C1 segment of cervical spinal cord (tissue), 14 donors: ENCODE data around the gene ATF2.
"Not testable (repeated sequence)": the region's sequence is repeated elsewhere in the genome, so short reads cannot be mapped to it uniquely, and the experiment has no call there.

ENCODE experiments used
- DNase-seq, 14 donors: peaks; one replicate each; lab custom pipeline; 2025; lab: John Stamatoyannopoulos, UW

ATF2 gene

DNA sequence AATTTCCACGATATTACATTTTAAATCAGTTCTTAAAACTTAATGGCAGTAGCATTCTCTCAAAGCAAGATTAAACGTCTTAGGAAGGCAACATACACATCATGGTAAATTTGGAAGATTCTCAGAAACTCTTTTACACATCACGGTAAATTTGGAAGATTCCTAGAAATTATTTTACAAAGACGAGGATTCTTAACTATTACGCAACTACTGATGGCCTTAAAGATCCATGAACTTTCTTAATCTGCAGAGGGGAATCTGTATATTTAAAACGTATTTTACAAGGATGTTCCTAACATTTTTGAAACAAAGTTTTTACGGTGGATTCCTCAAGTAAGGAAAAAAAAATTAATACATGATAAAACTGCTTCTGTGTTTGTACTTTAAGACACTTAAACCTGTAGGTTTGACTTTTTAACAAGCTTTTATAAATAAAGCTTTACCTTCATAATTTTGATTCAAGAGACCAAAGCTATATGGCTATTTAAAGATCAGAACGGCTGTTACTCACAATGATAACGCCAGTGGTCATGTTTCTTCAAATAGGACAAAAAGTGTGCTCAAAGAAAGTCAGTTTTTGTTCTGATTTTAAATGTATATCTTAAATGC is 1.7 kb downstream of the ATF2 start:
- DNase-seq: no peak

DNA sequence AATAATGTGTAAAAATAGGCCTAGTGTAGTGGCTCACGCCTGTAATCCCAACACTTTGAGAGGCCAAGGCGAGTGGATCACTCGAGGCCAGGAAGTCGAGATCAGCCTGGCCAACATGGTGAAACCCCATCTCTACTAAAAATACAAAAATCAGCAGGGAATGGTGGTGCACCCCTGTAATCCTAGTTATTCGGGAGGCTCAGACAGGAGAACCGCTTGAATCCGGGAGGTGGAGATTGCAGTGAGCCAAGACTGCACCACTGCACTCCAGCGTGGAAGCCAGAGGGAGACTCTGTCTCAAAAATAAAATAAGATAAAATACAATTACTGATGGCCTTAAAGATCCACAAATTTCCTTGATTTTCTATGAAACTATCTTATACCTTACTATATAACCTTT is 3.8 kb downstream of the ATF2 start:
- DNase-seq: no peak

DNA sequence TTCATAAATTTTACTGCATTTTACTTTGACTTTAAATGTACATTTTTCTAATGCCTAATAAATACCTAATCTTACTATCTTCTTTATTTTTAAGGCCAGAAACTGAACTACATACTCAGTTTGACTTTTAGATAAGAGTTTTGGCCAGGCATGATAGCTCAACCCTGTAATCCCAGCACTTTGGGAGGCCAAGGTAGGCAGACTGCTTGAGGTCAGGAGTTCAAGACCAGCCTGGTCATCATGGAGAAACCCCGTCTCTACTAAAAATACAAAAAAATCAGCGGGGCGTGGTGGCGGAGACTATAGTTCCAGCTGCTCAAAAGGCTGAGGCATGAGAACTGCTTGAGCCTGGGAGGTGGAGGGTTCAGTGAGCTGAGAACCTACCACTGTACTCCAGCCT is 9.1 kb downstream of the ATF2 start:
- DNase-seq: no peak

DNA sequence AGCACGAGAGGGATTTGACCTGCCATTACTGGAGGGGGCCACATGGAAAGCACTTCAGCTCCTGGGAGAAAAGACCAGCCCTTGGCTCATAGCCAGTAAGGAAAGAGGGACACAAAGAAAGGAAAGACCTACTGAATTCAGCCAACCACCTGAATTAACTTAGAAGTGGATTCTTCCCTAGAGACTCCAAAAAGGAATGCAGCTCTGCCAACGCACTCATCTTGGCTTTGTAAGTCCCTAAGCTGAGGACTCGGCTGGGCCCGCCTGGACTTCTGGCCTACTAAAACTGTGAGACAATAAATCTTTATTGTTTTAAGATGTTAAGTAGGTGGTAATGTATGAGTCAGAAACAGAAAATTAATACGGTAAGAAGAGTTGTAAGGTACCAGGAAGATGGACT is 11.5 kb downstream of the ATF2 start:
- no peak for DNase-seq

- DNase-seq: no peak
These were observed 13.3 kb downstream of the ATF2 start for GRCh38 chr2:175154661-175155082.

DNA sequence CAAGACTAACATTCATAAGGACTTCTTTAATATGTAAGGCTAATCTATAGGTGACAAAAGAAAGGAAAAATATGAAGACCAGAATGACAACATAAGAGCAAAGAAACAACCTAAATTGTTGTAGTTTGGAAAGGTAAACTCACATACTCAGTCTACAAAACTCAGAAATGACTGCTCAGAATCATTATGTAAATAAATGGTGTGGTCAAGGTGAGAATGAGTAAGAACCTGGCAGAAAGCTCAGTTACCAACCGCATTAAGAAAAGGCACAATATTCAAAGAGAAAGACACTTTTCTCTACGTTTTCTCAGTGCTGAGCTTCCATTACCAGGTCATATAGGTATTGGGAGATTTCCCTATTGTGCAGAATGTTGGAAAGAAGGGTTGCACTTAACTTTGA is 15.8 kb downstream of the ATF2 start:
- no peak for DNase-seq

- DNase-seq: no peak
These were observed 16.2 kb downstream of the ATF2 start for GRCh38 chr2:175151791-175152190.

DNA sequence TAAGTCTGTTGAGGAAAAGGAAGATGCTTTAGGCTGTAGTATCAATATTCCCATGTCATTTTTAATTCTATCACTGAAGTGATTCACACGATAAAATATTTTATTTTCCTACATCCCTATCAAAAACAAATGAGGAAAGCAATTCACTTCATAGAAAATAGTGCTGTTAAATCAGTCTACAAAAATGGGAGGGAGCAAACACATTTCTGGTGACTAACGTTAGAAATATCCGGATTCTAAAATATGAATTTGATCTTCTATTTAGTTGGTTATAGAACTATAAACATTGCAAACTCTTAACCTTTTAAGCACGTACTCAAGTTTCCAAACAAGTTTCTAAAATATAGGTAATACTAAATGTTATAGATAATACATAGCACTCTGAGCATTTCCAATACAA is 20.8 kb downstream of the ATF2 start:
- DNase-seq: no peak

- no peak for DNase-seq
These were observed 24.3 kb downstream of the ATF2 start for GRCh38 chr2:175143678-175144077.

DNA sequence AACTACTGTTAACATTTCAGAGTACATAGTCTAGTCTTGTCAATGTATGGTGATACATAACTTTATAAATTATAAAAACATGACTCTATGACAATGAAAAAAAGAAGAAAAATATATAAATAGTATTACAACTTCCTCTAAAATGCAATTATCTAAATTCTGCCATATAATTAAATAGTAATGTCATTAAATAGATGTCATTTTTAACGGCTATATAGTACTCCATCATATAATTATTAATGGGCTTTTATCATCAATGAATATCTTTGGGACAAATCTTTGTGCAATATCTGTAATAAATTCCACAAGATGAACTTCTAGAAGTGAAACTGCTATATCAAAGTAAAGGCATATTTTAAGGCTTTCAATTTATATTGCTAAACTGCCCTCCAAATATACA is 24.8 kb downstream of the ATF2 start:
- DNase-seq: no peak

GRCh38 chr2:175140332-175140731 is 27.7 kb downstream of the ATF2 start:
- no peak for DNase-seq

- no peak for DNase-seq
These were observed 30.2 kb downstream of the ATF2 start for GRCh38 chr2:175137793-175138192.

DNA sequence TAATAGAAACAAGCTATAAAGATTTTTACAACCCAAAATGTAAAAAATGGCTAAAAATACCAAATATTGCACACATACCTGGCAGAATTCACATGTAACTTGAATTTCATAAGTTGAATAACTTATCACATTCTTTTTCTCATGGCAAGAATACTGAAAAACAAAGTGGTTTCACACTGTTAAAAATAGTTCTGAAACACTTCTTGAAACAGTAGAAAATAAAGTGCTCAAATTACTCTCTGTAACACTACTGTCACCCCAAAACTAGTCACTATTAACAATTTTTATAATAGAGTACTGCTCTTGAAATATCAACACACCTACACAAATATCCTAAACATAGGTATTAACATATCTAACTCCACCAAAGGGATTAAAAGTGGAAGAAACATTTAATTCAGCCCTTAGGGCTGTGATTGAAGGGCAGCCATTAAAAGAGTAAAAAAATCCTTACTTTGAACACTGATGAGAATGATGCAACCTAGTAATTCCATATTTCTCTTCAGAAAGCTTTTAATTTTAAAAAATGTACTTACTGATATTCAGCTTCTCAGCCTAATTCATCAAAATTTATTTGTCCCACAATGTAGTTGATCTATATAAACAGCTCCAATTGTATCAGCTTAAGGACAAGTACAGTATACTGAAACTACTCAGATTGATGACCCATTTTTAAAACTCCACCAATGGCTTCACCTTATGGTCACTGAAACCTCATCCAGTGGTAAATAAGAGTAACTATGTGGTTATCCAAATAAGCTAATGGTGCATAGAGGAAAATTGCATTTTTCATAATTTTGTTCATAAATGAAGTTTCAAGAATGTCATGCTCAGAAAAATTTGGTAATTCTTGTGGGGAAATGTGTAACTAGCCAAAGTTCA is 31.4 kb downstream of the ATF2 start:
- DNase-seq: no peak

GRCh38 chr2:175135862-175136261 is 32.1 kb downstream of the ATF2 start:
- DNase-seq: no peak

- no peak for DNase-seq
These were observed 32.8 kb downstream of the ATF2 start for GRCh38 chr2:175135177-175135576.

DNA sequence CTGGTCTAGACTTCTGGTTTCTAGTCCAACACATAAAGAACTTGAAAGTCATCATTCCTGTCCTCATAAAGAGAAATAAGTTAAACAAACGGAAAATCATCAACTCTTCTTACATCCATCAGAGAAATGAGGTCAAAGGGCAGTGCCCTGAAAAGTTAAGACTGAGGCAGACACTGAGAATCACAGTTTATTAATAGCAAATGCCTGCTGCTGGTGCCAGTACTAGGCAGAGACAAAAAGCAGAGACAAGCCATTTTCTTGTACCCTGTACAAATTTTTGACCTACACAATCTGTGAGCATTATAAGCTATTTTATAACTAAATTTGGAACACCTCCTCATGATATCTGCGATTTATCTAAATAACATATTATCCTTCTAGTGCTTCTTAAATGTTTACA is 36.8 kb downstream of the ATF2 start:
- DNase-seq: no peak

GRCh38 chr2:175126661-175127060 is 41.3 kb downstream of the ATF2 start:
- DNase-seq: peak in 1 of 14 donors; percentile 8

DNA sequence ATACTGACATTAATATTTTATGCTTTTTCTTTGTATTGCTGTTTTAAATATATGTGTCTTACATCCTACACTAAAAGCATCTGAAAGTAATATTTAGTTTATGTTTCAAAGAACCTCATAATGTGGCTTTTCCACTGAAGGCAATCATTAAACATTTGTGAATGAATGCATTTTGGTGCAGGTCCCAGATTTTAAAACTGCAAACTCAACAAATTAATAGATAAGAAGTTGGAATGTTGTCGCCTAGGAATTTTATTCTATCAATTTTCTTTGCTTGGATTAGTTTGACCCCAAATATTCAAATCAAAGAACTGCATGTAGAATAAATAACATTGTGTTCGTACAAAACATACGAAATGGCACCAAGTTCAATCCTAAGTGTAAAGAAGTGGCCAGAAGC is 44.7 kb downstream of the ATF2 start:
- DNase-seq: no peak

GRCh38 chr2:175111200-175111657 is 56.8 kb downstream of the ATF2 start:
- DNase-seq: peak in 1 of 14 donors; percentile 3

DNA sequence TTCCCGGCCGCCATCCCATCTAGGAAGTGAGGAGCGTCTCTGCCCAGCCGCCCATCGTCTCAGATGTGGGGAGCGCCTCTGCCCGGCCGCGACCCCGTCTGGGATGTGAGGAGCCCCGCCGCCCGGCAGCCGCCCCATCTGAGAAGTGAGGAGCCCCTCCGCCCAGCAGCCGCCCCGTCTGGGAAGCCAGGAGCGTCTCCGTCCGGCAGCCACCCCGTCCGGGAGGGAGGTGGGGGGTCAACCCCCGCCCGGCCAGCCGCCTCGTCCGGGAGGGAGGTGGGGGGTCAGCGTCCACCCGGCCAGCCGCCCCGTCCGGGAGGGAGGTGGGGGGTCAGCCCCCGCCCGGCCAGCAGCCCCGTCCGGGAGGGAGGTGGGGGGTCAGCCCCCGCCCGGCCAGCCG is 59.9 kb downstream of the ATF2 start:
- not testable (repeated sequence) for DNase-seq

DNA sequence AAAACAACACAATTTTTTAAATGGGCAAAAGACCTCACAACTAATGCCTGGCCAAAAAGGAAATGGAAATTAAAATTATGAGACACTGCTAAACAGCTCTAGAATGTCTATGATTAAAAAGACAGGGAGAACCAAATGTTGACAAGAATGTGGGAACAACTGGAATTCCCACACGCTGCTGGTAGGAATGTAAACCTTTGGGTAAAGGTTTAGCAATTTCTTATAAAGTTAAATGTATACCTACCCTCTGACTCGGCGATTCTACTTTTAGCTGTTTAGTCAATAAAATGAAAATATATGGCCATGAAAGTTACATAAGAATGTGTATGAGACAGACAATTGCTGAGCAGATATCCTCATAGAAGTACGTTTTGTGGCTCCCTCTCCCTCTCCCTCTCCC is 60.9 kb downstream of the ATF2 start:
- no peak for DNase-seq

DNA sequence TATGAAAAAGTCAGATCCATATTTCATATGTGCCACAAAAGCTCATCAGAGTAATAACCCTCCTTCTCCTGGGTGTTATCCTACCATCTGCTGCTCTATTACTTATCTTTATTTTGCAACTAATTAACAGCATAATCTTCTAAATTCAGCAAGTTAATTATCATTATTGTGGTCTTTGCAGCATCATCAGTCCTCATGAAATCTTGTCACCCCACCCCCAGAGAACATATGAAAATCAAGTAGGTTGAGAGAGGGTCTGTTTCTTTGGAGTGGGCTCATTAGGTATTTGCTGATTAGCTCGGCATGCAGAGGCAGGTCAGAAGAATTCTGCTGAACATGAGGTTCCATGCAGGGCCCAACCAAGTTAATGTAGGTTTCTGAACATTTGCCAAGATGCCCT is 64.8 kb downstream of the ATF2 start:
- DNase-seq: no peak

- no peak for DNase-seq
These were observed 66.5 kb downstream of the ATF2 start for GRCh38 chr2:175101514-175101913.
